Upper lobe of right lung (tissue), 1 donor: ENCODE results near the gene ACVR1B. TPM values are rescaled to one million over a fixed set of nuclear protein-coding genes. Genes with fewer than 3 reads are reported as not detected.

Source experiments
- ATAC-seq: fragments of 200-7000 bp; cut with Tn5 transposase; one replicate; pipeline ENCODE4 v1.9.1; 2020; ENCODE audit warnings: mild to moderate bottlenecking, moderate library complexity
- DNase-seq: peaks from one replicate; pipeline ENCODE4 v3.0.0-alpha.2; 2020
- H3K27ac ChIP-seq: fragments of 200-600 bp; one replicate; pipeline ENCODE4 v1.8.0; 2022
- H3K27me3 ChIP-seq: fragments of 200-600 bp; one replicate; pipeline ENCODE4 v1.8.0; 2022; ENCODE audit warnings: mild to moderate bottlenecking
- H3K36me3 ChIP-seq: fragments of 200-600 bp; one replicate; pipeline ENCODE4 v1.8.0; 2022
- H3K4me1 ChIP-seq: fragments of 200-600 bp; one replicate; pipeline ENCODE4 v1.8.0; 2022
- H3K4me3 ChIP-seq: fragments of 200-600 bp; one replicate; pipeline ENCODE4 v1.8.0; 2022; ENCODE audit warnings: mild to moderate bottlenecking
- H3K9me3 ChIP-seq: fragments of 200-600 bp; one replicate; pipeline ENCODE4 v1.8.0; 2022
- intact Hi-C: fragments of 100-400 bp; cut with DNase I; formaldehyde crosslinking; loops from one replicate; pipeline ENCODE4 v1.11.0; 2022
- total RNA-seq: library from RNA; stranded (reverse); fragmentation: NEBNext Ultra II Directional; extraction: Animal tissue kit (Norgen Biotek cat#: 25700); gene quantifications from one replicate; pipeline ENCODE4 v1.2.1, GENCODE V29; 2021
- TF ChIP-seq, protein P1 (sequence below): fragments of 200-600 bp; IDR thresholded peaks from one replicate; pipeline ENCODE4 v1.8.0; 2022; ENCODE audit warnings: antibody characterized with exemption
- donor health status: DM: no; HTN: yes; CAD: no; lungs with severe emphysema.

ACVR1B gene
- total RNA-seq, 1 donor from 2014 or later: 33.5 TPM

DNA sequence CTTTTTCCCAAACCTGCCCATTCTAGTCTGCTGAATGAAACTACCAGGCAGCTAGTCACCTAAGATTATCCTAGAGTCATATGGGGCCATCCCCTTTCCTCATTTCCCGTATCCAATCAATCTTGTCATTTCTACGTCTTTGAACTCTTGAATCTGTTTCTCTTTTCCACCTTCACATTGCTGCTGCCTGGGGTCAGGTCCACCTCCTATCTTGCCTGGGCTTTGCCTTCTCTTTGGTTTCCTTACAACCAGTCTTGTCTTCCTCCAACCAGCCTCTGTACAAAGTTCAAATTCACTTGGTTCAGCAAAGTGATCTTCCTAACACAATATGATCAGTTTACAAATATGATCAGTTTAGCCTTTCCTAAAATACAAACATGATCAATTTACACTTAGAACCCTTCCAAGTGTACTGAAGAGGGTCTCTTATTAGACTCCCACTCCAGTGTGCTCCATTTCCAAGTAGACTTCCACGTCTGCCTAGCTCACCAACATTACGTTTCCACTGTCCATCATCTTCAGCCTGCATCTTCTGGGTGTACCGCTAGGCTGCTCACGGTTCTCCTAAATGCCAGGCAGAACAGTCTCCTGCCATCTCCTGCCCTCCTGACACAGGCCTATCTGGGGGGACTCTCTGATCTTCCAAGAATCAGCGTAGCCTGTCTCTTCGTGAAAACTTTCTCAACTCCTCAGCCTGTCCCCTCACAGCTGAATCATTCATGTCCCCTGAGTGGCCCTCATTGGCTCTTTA is 4.1 kb upstream of the ACVR1B start:
- H3K27ac ChIP-seq: no peak overlapping the region
- intact Hi-C loops: no loop called here
- DNase-seq: no peak
- H3K4me3 ChIP-seq: no peak overlapping the region
- no peaks in the 10 kb centered on the region for H3K4me1 ChIP-seq
- no peaks in the 10 kb centered on the region for H3K27me3 ChIP-seq
- ATAC-seq: no peak
- H3K9me3 ChIP-seq: no peaks in the 10 kb centered on the region
- H3K36me3 ChIP-seq: no peaks in the 10 kb centered on the region
- TF ChIP-seq, protein P1, sequence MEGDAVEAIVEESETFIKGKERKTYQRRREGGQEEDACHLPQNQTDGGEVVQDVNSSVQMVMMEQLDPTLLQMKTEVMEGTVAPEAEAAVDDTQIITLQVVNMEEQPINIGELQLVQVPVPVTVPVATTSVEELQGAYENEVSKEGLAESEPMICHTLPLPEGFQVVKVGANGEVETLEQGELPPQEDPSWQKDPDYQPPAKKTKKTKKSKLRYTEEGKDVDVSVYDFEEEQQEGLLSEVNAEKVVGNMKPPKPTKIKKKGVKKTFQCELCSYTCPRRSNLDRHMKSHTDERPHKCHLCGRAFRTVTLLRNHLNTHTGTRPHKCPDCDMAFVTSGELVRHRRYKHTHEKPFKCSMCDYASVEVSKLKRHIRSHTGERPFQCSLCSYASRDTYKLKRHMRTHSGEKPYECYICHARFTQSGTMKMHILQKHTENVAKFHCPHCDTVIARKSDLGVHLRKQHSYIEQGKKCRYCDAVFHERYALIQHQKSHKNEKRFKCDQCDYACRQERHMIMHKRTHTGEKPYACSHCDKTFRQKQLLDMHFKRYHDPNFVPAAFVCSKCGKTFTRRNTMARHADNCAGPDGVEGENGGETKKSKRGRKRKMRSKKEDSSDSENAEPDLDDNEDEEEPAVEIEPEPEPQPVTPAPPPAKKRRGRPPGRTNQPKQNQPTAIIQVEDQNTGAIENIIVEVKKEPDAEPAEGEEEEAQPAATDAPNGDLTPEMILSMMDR: no peak

DNA sequence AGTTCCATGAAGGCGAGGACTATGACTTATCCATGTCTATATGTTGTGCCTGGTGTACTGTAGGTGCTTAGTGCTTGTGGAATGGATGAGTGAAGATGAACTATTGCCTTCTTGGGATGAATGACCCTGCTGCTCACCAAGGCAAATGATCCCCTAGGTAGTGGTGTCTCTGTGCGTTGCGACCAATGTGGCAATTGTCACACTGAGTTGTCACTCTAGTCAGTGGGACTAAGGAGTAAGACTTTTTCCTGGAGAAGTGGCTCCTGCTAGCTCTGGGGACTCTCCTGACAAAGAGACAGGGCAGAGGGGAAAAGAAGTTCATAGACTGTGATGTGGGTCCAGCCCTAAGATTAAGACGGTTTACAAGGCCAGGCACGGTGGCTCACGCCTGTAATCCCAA is 3.4 kb upstream of the ACVR1B start:
- no peak overlapping the region for H3K4me3 ChIP-seq
- intact Hi-C loops: no loop called here
- no peaks in the 10 kb centered on the region for H3K27me3 ChIP-seq
- TF ChIP-seq, protein P1: no peak
- peaks cover 4% of the 10 kb centered on the region for H3K4me1 ChIP-seq
- no peak overlapping the region for H3K27ac ChIP-seq
- ATAC-seq: no peak
- no peak for DNase-seq
- no peaks in the 10 kb centered on the region for H3K9me3 ChIP-seq
- H3K36me3 ChIP-seq: no peaks in the 10 kb centered on the region

DNA sequence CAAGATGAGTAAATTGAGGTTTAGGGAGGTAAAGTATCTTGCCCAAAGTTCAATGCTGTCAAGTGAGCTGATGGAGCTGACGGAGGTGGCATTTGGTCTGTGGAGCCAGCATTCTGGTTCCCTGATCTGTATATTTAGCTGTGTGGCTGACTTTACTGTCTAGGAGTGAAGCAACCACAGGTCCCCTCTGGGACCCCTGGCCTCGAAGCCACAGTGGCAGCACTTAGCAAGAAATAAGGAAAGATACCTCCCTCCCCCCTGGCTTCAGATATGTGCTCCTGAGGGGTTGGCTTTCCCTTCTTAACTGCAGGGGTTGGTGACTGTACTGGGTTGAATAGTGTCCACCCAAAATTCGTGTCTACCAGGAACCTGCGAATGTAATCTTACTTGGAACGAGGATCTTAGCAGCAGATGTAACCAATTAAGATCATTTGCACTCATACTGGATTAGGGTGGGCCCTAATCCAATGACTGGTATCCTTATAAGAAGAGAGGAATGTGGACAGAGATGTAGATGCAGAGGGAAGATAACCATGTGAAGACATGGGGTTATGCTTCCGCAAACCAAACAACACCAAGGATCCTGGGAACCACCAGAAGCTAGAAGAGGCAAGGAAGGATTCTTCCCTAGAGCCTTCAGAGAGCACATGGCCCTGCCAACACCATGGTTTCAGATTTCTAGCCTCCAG is 2.0 kb upstream of the ACVR1B start:
- Histone ChIP-seq H3K36me3 (no peaks in the 10 kb centered on the region), H3K4me1 (peaks cover 19% of the 10 kb centered on the region), H3K9me3 (no peaks in the 10 kb centered on the region), H3K27me3 (no peaks in the 10 kb centered on the region), H3K4me3 (no peak overlapping the region), H3K27ac (no peak overlapping the region)
- TF ChIP-seq, protein P1: no peak
- intact Hi-C loops: no loop called here
- no peak for DNase-seq
- no peak for ATAC-seq

DNA sequence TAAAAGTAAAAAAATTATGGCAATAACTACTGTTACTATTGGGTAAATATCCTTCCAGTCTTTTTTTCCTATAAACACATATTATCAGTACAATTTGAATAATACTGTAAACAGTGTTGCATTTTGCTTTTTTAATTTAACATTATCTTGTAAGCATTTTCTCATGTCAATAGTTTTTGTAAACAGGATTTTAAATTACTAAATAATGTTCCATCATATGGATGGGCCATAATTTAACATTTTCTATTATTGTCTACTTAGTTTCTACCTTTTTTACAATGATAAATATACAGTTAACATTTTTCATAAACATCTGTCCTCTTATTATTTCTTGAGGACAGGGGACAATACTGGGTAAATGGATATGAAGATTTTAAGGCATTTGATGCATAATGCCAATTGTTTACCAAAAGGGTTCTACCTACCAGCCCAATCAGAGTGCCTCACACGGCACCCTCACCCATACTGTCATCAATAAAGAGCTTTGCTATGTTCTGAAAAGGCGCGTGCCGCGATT is 759 bp upstream of the ACVR1B start:
- H3K9me3 ChIP-seq: no peaks in the 10 kb centered on the region
- ATAC-seq (no peak), DNase-seq (no peak)
- intact Hi-C loops: no loop called here
- peak overlapping the region; percentile 2 for H3K27ac ChIP-seq
- H3K4me3 ChIP-seq: peak overlapping the region; percentile 47
- H3K36me3 ChIP-seq: no peaks in the 10 kb centered on the region
- H3K4me1 ChIP-seq: peaks cover 31% of the 10 kb centered on the region
- H3K27me3 ChIP-seq: no peaks in the 10 kb centered on the region
- TF ChIP-seq, protein P1: no peak

DNA sequence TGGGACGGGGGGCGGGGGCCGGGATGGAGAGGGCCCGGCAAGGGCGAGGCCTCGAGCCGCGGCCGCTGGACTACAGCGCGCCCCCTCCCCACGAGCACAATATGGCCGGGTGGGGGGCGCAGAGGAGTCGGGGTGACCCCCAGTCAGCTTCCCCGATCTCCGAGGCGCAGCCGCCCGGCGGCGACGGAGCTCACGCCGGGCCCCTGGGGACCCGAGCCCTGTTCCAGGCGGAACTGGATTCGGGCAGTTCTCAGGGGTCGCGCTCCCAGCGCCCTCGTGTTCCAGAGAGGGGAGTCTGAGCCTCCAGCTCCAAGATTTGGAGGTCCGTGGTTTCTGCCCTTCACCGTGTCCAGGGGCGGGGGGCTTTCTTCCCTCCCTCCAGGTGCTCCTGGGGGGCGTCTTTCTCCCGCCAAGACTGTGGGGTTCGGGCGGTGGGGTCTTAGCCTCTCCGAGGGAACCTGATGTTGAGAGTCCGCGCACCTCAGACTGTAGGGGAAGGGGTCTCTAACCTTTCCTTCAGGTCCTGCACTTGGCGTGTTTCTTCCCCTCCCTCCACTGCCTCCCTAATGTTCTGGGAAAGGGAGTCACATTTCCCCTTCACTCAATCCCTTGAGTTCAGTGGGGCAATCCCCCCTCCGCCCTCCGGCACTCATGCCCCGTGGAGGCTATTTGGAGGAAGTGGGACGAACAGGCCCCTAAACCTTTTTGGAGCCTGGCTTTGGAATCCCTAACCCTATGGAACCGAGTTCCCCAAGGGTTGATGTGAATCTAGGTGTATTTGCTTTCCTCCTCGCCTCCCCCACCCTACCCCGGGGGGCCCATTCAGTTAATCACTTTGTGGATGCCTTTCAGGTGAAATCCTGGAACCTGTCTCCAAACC is 584 bp downstream of the ACVR1B start:
- ATAC-seq (peak; percentile 36), DNase-seq (peak; percentile 75)
- H3K9me3 ChIP-seq: no peaks in the 10 kb centered on the region
- TF ChIP-seq, protein P1: no peak
- peak overlapping the region; percentile 94 for H3K27ac ChIP-seq
- intact Hi-C loops: no loop called here
- no peaks in the 10 kb centered on the region for H3K36me3 ChIP-seq
- H3K27me3 ChIP-seq: no peaks in the 10 kb centered on the region
- H3K4me3 ChIP-seq: peak overlapping the region; percentile 99
- peaks cover 38% of the 10 kb centered on the region for H3K4me1 ChIP-seq
